ENCODE data around the gene TAX1BP1. TPM values are rescaled to one million over a fixed set of nuclear protein-coding genes. Genes with fewer than 3 reads are reported as not detected.

Gene TAX1BP1
- total RNA-seq, 1 experiment from 2014 or later, result 95.9 TPM

- CTCF ChIA-PET, result no interaction called here
- Mint-ChIP-seq H3K4me1 (ENCODE audit: insufficient read depth, unreplicated experiment) (peaks cover 10% of the 10 kb centered on the region), H3K27me3 (ENCODE audit: insufficient read depth, unreplicated experiment) (no peaks in the 10 kb centered on the region), H3K4me3 (ENCODE audit: unreplicated experiment) (no peak overlapping the region), H3K36me3 (ENCODE audit: insufficient read depth, unreplicated experiment) (peaks cover 24% of the 10 kb centered on the region), H3K27ac (ENCODE audit: low read depth, unreplicated experiment) (no peak overlapping the region), H3K9me3 (ENCODE audit: unreplicated experiment) (no peaks in the 10 kb centered on the region)
- no peak for TF ChIP-seq CTCF (IDR thresholded peaks at IDR 0.05; ENCODE audit: unreplicated experiment)
- intact Hi-C loops (cut with micrococcal nuclease), result no loop called here
- POLR2A ChIA-PET, result no interaction called here
- no peak for DNase-seq (ENCODE audit: unreplicated experiment)
- BruUV-seq (replicated peaks), result no TSS peak
Measured at GRCh38 chr7:27810186-27810585, 70.2 kb downstream of the TAX1BP1 start.

- DNase-seq (ENCODE audit: unreplicated experiment), result no peak
- H3K4me1 Mint-ChIP-seq (ENCODE audit: insufficient read depth, unreplicated experiment), result peaks cover 10% of the 10 kb centered on the region
- BruUV-seq (replicated peaks), result no TSS peak
- ChIA-PET POLR2A (no interaction called here), CTCF (interaction anchor here (0.6 to 0.7 kb wide), 3 partner anchors 109 to 645 kb away, joined by 3 to 4 read pairs (median 3); no protein-coding TSS in a partner anchor)
- H3K4me3 Mint-ChIP-seq (ENCODE audit: unreplicated experiment), result no peak overlapping the region
- H3K27ac Mint-ChIP-seq (ENCODE audit: low read depth, unreplicated experiment), result no peak overlapping the region
- H3K36me3 Mint-ChIP-seq (ENCODE audit: insufficient read depth, unreplicated experiment), result peaks cover 30% of the 10 kb centered on the region
- intact Hi-C loops (cut with micrococcal nuclease), result no loop called here
- TF ChIP-seq CTCF (IDR thresholded peaks at IDR 0.05; ENCODE audit: unreplicated experiment), result no peak
- no peaks in the 10 kb centered on the region for H3K9me3 Mint-ChIP-seq (ENCODE audit: unreplicated experiment)
- no peaks in the 10 kb centered on the region for H3K27me3 Mint-ChIP-seq (ENCODE audit: insufficient read depth, unreplicated experiment)
Measured at GRCh38 chr7:27812706-27813105, 72.7 kb downstream of the TAX1BP1 start.

GRCh38 chr7:27822245-27822644 is 82.3 kb downstream of the TAX1BP1 start:
- intact Hi-C loops (cut with micrococcal nuclease), result no loop called here
- Mint-ChIP-seq H3K9me3 (ENCODE audit: unreplicated experiment) (no peaks in the 10 kb centered on the region), H3K27ac (ENCODE audit: low read depth, unreplicated experiment) (no peak overlapping the region), H3K27me3 (ENCODE audit: insufficient read depth, unreplicated experiment) (no peaks in the 10 kb centered on the region), H3K4me1 (ENCODE audit: insufficient read depth, unreplicated experiment) (no peaks in the 10 kb centered on the region), H3K4me3 (ENCODE audit: unreplicated experiment) (no peak overlapping the region), H3K36me3 (ENCODE audit: insufficient read depth, unreplicated experiment) (peaks cover 38% of the 10 kb centered on the region)
- TF ChIP-seq CTCF (IDR thresholded peaks at IDR 0.05; ENCODE audit: unreplicated experiment), result no peak
- BruUV-seq (replicated peaks), result no TSS peak
- POLR2A ChIA-PET, result no interaction called here
- CTCF ChIA-PET, result no interaction called here
- no peak for DNase-seq (ENCODE audit: unreplicated experiment)

- TF ChIP-seq CTCF (IDR thresholded peaks at IDR 0.05; ENCODE audit: unreplicated experiment), result no peak
- intact Hi-C loops (cut with micrococcal nuclease), result no loop called here
- CTCF ChIA-PET, result no interaction called here
- POLR2A ChIA-PET, result interaction anchor here (0.6 to 2.5 kb wide), 2 partner anchors 9 to 258 kb away, joined by 3 to 6 read pairs; no protein-coding TSS in a partner anchor
- H3K9me3 Mint-ChIP-seq (ENCODE audit: unreplicated experiment), result no peaks in the 10 kb centered on the region
- peaks cover 49% of the 10 kb centered on the region for H3K36me3 Mint-ChIP-seq (ENCODE audit: insufficient read depth, unreplicated experiment)
- no peak overlapping the region for H3K4me3 Mint-ChIP-seq (ENCODE audit: unreplicated experiment)
- H3K4me1 Mint-ChIP-seq (ENCODE audit: insufficient read depth, unreplicated experiment), result no peaks in the 10 kb centered on the region
- no TSS peak for BruUV-seq (replicated peaks)
- no peaks in the 10 kb centered on the region for H3K27me3 Mint-ChIP-seq (ENCODE audit: insufficient read depth, unreplicated experiment)
- H3K27ac Mint-ChIP-seq (ENCODE audit: low read depth, unreplicated experiment), result no peak overlapping the region
- DNase-seq (ENCODE audit: unreplicated experiment), result no peak
Measured at GRCh38 chr7:27825891-27826290, 85.9 kb downstream of the TAX1BP1 start.

Measured in MCF 10A (cell line).